GM12873 (cell line): ENCODE data around the gene ATP1B4.

ENCODE experiments used
- CTCF ChIP-seq: IDR thresholded peaks from 2 replicates; pipeline ENCODE4 v1.5.1; 2012; ENCODE audit warnings: low read depth, mild to moderate bottlenecking, moderate library complexity, low read length, control low read depth; ENCODE audit not compliant: insufficient read depth; ENCODE audit errors: missing control alignments

The ATP1B4 gene

GRCh38 chrX:120377715-120378114 is 15.8 kb downstream of the ATP1B4 start:
- TF ChIP-seq CTCF, result no peak

GRCh38 chrX:120378570-120378969 is 16.7 kb downstream of the ATP1B4 start:
- no peak for TF ChIP-seq CTCF

- TF ChIP-seq CTCF, result no peak
Measured at GRCh38 chrX:120379937-120380681, 18.2 kb downstream of the ATP1B4 start.

GRCh38 chrX:120380699-120381098 is 18.8 kb downstream of the ATP1B4 start:
- peak; percentile 64 for TF ChIP-seq CTCF

- TF ChIP-seq CTCF, result no peak
Measured at GRCh38 chrX:120401301-120401700, 39.4 kb downstream of the ATP1B4 start.

- TF ChIP-seq CTCF, result no peak
Measured at GRCh38 chrX:120402369-120402768, 40.5 kb downstream of the ATP1B4 start.

GRCh38 chrX:120406638-120407037 is 44.7 kb downstream of the ATP1B4 start:
- no peak for TF ChIP-seq CTCF
